OCI-LY7 (cell line): ENCODE results near the gene PDK2.

Experiments
- CTCF ChIP-seq: fragments of 200-600 bp; sonication (generic); conservative IDR thresholded peaks from 2 replicates; pipeline ENCODE4 v1.5.1; 2014; ENCODE audit warnings: mild to moderate bottlenecking, antibody characterized with exemption, low read length, moderate library complexity, mixed read lengths
- EZH2phosphoT487 ChIP-seq: fragments of 200-600 bp; sonication (generic); IDR thresholded peaks from 2 replicates; pipeline ENCODE4 v1.6.1; 2018; ENCODE audit warnings: low read depth, borderline replicate concordance, mild to moderate bottlenecking, mixed run types, antibody characterized with exemption, low read length, moderate library complexity, mixed read lengths

- TF ChIP-seq CTCF: no peak
- no peak for TF ChIP-seq EZH2phosphoT487
These were observed 23.5 kb upstream of the PDK2 start for GRCh38 chr17:50071692-50072091.
